ENCODE data around the gene CNEP1R1. TPM values are rescaled to one million over a fixed set of nuclear protein-coding genes. Genes with fewer than 3 reads are reported as not detected.

The CNEP1R1 gene
- total and polyA plus RNA-seq, 2 of the 4 experiments (the other 2 are of a cell fraction) = 16.1 to 22.0 TPM

DNA sequence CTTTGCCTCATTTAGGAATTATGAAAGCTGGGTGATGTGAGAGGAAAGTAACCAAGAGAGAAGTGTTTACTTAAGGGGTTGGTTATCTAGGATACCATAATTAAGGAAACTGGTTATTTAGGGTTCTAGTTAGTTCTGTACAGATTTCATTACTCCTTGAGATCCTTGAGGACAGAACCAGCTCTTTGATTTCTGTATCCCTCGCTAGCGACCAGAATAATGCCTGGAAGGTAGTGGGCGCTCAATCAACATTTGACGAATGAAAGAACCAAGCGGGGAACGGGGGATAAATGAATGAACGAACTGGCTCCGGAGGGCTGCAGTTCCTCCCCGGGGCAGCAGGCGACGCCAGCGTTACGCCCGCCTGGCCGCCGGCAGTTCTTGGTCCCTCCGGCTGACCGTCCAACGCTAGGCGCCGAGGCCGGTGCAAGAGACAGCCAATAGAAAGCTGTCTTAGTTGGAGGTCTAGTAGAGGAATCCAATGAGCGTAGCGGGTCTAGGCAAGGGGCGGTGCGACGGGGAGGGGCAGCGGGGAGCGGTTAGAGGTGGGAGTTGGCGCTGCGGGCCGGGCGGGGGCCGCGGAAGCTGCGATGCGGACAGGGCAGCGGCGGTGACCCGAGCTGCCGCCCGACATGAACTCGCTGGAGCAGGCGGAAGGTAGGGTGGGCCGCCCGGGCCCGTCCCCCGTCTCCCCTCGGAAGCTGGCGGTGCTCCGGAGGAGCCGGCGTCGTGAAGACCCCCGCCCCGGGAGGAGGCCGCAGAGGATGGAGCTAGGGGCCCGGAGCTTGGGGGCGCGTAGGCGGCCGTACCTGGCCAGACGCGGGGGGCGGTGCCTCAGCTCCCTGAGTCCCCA is at the start of gene CNEP1R1 (continued):
- TF ChIP-seq CHD1 (IDR thresholded peaks at IDR 0.05; ENCODE audit: low read depth, low read length) (no peak; the same call in 1 of the 2 replicates), ELK1 (IDR thresholded peaks at IDR 0.05; ENCODE audit: borderline replicate concordance, low read depth, low read length) (no peak), CEBPB (IDR thresholded peaks at IDR 0.05; ENCODE audit: low read depth, low read length) (no peak), POLR2A (IDR thresholded peaks at IDR 0.05; ENCODE audit: low read depth, low read length) (peak; percentile 45; the same call in 1 of the 2 replicates), NFE2L2 (IDR thresholded peaks at IDR 0.05; ENCODE audit: low read depth, low read length) (no peak)

- no peak for TF ChIP-seq POLR2A (IDR thresholded peaks at IDR 0.05; ENCODE audit: low read depth, low read length)
- Histone ChIP-seq H3K9me3 (ENCODE audit: control insufficient read depth, insufficient read depth, low read length) (no peaks in the 10 kb centered on the region), H2AFZ (replicated peaks; ENCODE audit: low read length, poor library complexity) (no peak overlapping the region), H2AK9ac (replicated peaks; ENCODE audit: low read depth, low read length, poor library complexity) (no peak overlapping the region), H4K20me1 (ENCODE audit: insufficient read depth, low read length) (no peaks in the 10 kb centered on the region), H3K79me1 (ENCODE audit: low read depth in 1 of 2, low read length in 2 of 2) (no peaks in the 10 kb centered on the region), H4K5ac (ENCODE audit: low read depth, low read length) (no peak overlapping the region), H4K91ac (ENCODE audit: insufficient read depth, low read depth, low read length) (no peak overlapping the region), H3K14ac (replicated peaks; ENCODE audit: low read depth, low read length) (no peak overlapping the region), H3K9me1 (ENCODE audit: insufficient read depth, low read length) (no peaks in the 10 kb centered on the region), H3K4me3 (ENCODE audit: insufficient read depth, low read depth, low read length) (no peak overlapping the region), H3K27me3 (ENCODE audit: control insufficient read depth, insufficient read depth, low read length) (no peaks in the 10 kb centered on the region), H2BK15ac (ENCODE audit: low read depth, low read length) (no peak overlapping the region), H3K27ac (ENCODE audit: insufficient read depth, low read length) (no peak overlapping the region), H3K9ac (ENCODE audit: low read depth, low read length) (no peak overlapping the region), H3K36me3 (ENCODE audit: control insufficient read depth, insufficient read depth, low read length) (no peaks in the 10 kb centered on the region), H4K8ac (ENCODE audit: low read depth in 2 of 2, low read length in 2 of 2) (no peak overlapping the region), H3K56ac (ENCODE audit: extremely low read depth, insufficient read depth, low read length) (no peak overlapping the region), H2BK20ac (ENCODE audit: low read depth, low read length) (no peak overlapping the region), H3K23ac (ENCODE audit: low read depth, low read length) (no peak overlapping the region), H3K4me2 (ENCODE audit: low read depth, low read length) (no peak overlapping the region), H2AK5ac (ENCODE audit: low read depth, low read length) (no peak overlapping the region), H3K4ac (ENCODE audit: low read depth, low read length) (no peak overlapping the region), H3K18ac (ENCODE audit: low read depth, low read length) (no peak overlapping the region), H3K4me1 (ENCODE audit: control insufficient read depth, insufficient read depth, low read length) (no peaks in the 10 kb centered on the region), H2BK5ac (ENCODE audit: low read depth, low read length, poor library complexity, severe bottlenecking) (no peak overlapping the region), H2BK120ac (ENCODE audit: low read depth, low read length) (no peak overlapping the region)
- dilution Hi-C loops (cut with HindIII; ENCODE audit: low sequenced_read_pairs, unreplicated experiment) = no loop called here
- intact Hi-C loops (cut with micrococcal nuclease) = no loop called here
- DNase-seq (no peak), ATAC-seq (ENCODE audit: low read depth) (no peak)
- BruUV-seq (replicated peaks) = no TSS peak
- CTCF ChIA-PET = no interaction called here
- in situ Hi-C loops (cut with MboI; ENCODE audit: low sequenced_read_pairs) = no loop called here
- POLR2A ChIA-PET (ENCODE audit: unreplicated experiment) = no interaction called here
Observed at GRCh38 chr16:49977427-49977826, 47.6 kb upstream of the CNEP1R1 start.
